Uterine smooth muscle cell (primary cell): ENCODE data around the gene SPEN. TPM values are rescaled to one million over a fixed set of nuclear protein-coding genes. Genes with fewer than 3 reads are reported as not detected.

Source experiments
- total RNA-seq: library from RNA; depleted of rRNA; stranded (reverse); fragments of >200 nt; gene quantifications from 2 replicates; pipeline ENCODE4 v1.2.3, GENCODE V29; 2014

Gene SPEN, protein sequence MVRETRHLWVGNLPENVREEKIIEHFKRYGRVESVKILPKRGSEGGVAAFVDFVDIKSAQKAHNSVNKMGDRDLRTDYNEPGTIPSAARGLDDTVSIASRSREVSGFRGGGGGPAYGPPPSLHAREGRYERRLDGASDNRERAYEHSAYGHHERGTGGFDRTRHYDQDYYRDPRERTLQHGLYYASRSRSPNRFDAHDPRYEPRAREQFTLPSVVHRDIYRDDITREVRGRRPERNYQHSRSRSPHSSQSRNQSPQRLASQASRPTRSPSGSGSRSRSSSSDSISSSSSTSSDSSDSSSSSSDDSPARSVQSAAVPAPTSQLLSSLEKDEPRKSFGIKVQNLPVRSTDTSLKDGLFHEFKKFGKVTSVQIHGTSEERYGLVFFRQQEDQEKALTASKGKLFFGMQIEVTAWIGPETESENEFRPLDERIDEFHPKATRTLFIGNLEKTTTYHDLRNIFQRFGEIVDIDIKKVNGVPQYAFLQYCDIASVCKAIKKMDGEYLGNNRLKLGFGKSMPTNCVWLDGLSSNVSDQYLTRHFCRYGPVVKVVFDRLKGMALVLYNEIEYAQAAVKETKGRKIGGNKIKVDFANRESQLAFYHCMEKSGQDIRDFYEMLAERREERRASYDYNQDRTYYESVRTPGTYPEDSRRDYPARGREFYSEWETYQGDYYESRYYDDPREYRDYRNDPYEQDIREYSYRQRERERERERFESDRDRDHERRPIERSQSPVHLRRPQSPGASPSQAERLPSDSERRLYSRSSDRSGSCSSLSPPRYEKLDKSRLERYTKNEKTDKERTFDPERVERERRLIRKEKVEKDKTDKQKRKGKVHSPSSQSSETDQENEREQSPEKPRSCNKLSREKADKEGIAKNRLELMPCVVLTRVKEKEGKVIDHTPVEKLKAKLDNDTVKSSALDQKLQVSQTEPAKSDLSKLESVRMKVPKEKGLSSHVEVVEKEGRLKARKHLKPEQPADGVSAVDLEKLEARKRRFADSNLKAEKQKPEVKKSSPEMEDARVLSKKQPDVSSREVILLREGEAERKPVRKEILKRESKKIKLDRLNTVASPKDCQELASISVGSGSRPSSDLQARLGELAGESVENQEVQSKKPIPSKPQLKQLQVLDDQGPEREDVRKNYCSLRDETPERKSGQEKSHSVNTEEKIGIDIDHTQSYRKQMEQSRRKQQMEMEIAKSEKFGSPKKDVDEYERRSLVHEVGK (N-terminal part only)
- total RNA-seq = 20.3 and 23.6 TPM in 2 replicates

GRCh38 chr1:15847100-15847892 is at the start of gene SPEN:
Gene SPEN, plus strand, starts transcription at chr1:15847707. Its CDS starts 361 bp downstream, at chr1:15848068.

GRCh38 chr1:15807549-15807948 is 40.0 kb upstream of the SPEN start, which contains the start of gene UQCRHL:
Gene UQCRHL, minus strand, starts transcription at chr1:15807649. Its CDS starts 0 bp downstream, at chr1:15807649.

GRCh38 chr1:15975805-15976680 is 128.5 kb downstream of the SPEN start, which contains the start of gene ZBTB17:
Gene ZBTB17, minus strand, starts transcription at chr1:15976101. Its CDS starts 27,606 bp downstream, at chr1:15948495.

Other genes with a start within 250 kb of the SPEN start
- gene DDI2, start 230.2 kb upstream of the SPEN start, total RNA-seq = 14.1 and 14.4 TPM in 2 replicates
- gene PLEKHM2, start 163.4 kb upstream of the SPEN start, total RNA-seq = 60.5 and 98.2 TPM in 2 replicates
- 0.44 and 0.62 TPM in 2 replicates for gene SLC25A34, start 111.4 kb upstream of the SPEN start, total RNA-seq
- not detected in 2 replicates for gene TMEM82, start 105.2 kb upstream of the SPEN start, total RNA-seq
- 54.5 and 73.2 TPM in 2 replicates for gene FBLIM1, start 88.9 kb upstream of the SPEN start, total RNA-seq
- gene UQCRHL, start 40.1 kb upstream of the SPEN start, total RNA-seq = 2.4 and 2.6 TPM in 2 replicates
- 44.0 and 47.1 TPM in 2 replicates for gene ZBTB17, start 128.4 kb downstream of the SPEN start, total RNA-seq
- not detected in 2 replicates for gene SRARP, start 156.5 kb downstream of the SPEN start, total RNA-seq
- gene HSPB7, start 170.3 kb downstream of the SPEN start, total RNA-seq = 2.3 and 13.5 TPM in 2 replicates
- gene CLCNKA, start 174.3 kb downstream of the SPEN start, total RNA-seq = not detected in 2 replicates
- under 0.01 and 0.12 TPM in 2 replicates for gene CLCNKB, start 196.1 kb downstream of the SPEN start, total RNA-seq
- gene FAM131C, start 225.9 kb downstream of the SPEN start, total RNA-seq = 0.33 and 0.50 TPM in 2 replicates